SK-N-SH treated with all-trans-retinoic acid at 6 μM for 48 hours (cell line): ENCODE measurements around the gene DUSP16.

Experiments used
- ATAC-seq: fragments of 200-7000 bp; cut with Tn5 transposase; 3 replicates; pipeline ENCODE4 v1.9.1; 2020; ENCODE audit warnings: mild to moderate bottlenecking, moderate library complexity
- CSDC2 ChIP-seq: fragments of 250-450 bp; sonication (Bioruptor Pico); IDR thresholded peaks from 2 replicates; pipeline ENCODE4 v1.5.0; 2020; ENCODE audit warnings: mild to moderate bottlenecking, moderate library complexity
- ESRRG ChIP-seq: fragments of 250-450 bp; sonication (Bioruptor Pico); IDR thresholded peaks from 2 replicates; pipeline ENCODE4 v1.6.1; 2021; ENCODE audit warnings: mild to moderate bottlenecking
- GLIS3 ChIP-seq: fragments of 250-450 bp; sonication (Bioruptor Pico); IDR thresholded peaks from 2 replicates; pipeline ENCODE4 v1.5.0; 2020; ENCODE audit warnings: mild to moderate bottlenecking, moderate library complexity
- ISL1 ChIP-seq: fragments of 250-450 bp; sonication (Bioruptor Pico); IDR thresholded peaks from 2 replicates; pipeline ENCODE4 v2.1.2; 2022; ENCODE audit warnings: mild to moderate bottlenecking, moderate library complexity
- OSR1 ChIP-seq: fragments of 250-450 bp; sonication (Bioruptor Pico); IDR thresholded peaks from 2 replicates; pipeline ENCODE4 v1.8.0; 2022; ENCODE audit warnings: moderate library complexity, mild to moderate bottlenecking, inconsistent platforms
- RARB ChIP-seq: fragments of 250-450 bp; sonication (Bioruptor Pico); IDR thresholded peaks from 2 replicates; pipeline ENCODE4 v1.8.0; 2021; ENCODE audit warnings: mild to moderate bottlenecking, moderate library complexity
- SNAI2 ChIP-seq: fragments of 250-450 bp; sonication (Bioruptor Pico); IDR thresholded peaks from 2 replicates; pipeline ENCODE4 v1.5.0; 2020; ENCODE audit warnings: mild to moderate bottlenecking, moderate library complexity
- TCF4 ChIP-seq: fragments of 250-450 bp; sonication (Bioruptor Pico); IDR thresholded peaks from 2 replicates; pipeline ENCODE4 v1.8.0; 2021; ENCODE audit warnings: mild to moderate bottlenecking, moderate library complexity, borderline replicate concordance
- ZC3H10 ChIP-seq: fragments of 250-450 bp; sonication (Bioruptor Pico); IDR thresholded peaks from 2 replicates; pipeline ENCODE4 v1.5.1; 2021; ENCODE audit warnings: mild to moderate bottlenecking, moderate library complexity
- ZFP3 ChIP-seq: fragments of 250-450 bp; sonication (Bioruptor Pico); IDR thresholded peaks from 2 replicates; pipeline ENCODE4 v1.5.0; 2020; ENCODE audit warnings: mild to moderate bottlenecking, moderate library complexity
- ZFP30 ChIP-seq: fragments of 450-650 bp; formaldehyde crosslinking; IDR thresholded peaks from 2 replicates; pipeline ENCODE4 v1.5.0; 2022; ENCODE audit warnings: mild to moderate bottlenecking, moderate library complexity
- ZNF565 ChIP-seq: fragments of 450-650 bp; formaldehyde crosslinking; conservative IDR thresholded peaks from 2 replicates; pipeline ENCODE4 v1.5.0; 2020; ENCODE audit warnings: low read depth, mild to moderate bottlenecking, moderate library complexity
- ZNF70 ChIP-seq: fragments of 450-650 bp; formaldehyde crosslinking; IDR thresholded peaks from 2 replicates; pipeline ENCODE4 v1.5.0; 2020; ENCODE audit warnings: mild to moderate bottlenecking, moderate library complexity
- ZNF8 ChIP-seq: fragments of 450-650 bp; formaldehyde crosslinking; IDR thresholded peaks from 2 replicates; pipeline ENCODE4 v1.5.0; 2020; ENCODE audit warnings: mild to moderate bottlenecking, moderate library complexity
- TF ChIP-seq, protein P1 (sequence below): fragments of 250-450 bp; sonication (Bioruptor Pico); IDR thresholded peaks from 2 replicates; pipeline ENCODE4 v1.5.1; 2021; ENCODE audit warnings: mild to moderate bottlenecking, moderate library complexity
- TF ChIP-seq, protein P2 (sequence below): fragments of 250-450 bp; sonication (Bioruptor Pico); IDR thresholded peaks from 2 replicates; pipeline ENCODE4 v1.5.0; 2020; ENCODE audit warnings: mild to moderate bottlenecking, moderate library complexity
- TF ChIP-seq, protein P3 (sequence below): fragments of 250-450 bp; sonication (Bioruptor Pico); IDR thresholded peaks from 2 replicates; pipeline ENCODE4 v1.5.1; 2020; ENCODE audit warnings: low read depth, mild to moderate bottlenecking, moderate library complexity
- TF ChIP-seq, protein P4 (sequence below): fragments of 250-450 bp; sonication (Bioruptor Pico); IDR thresholded peaks from 2 replicates; pipeline ENCODE4 v1.8.0; 2020; ENCODE audit warnings: mild to moderate bottlenecking, moderate library complexity, borderline replicate concordance

The DUSP16 gene

DNA sequence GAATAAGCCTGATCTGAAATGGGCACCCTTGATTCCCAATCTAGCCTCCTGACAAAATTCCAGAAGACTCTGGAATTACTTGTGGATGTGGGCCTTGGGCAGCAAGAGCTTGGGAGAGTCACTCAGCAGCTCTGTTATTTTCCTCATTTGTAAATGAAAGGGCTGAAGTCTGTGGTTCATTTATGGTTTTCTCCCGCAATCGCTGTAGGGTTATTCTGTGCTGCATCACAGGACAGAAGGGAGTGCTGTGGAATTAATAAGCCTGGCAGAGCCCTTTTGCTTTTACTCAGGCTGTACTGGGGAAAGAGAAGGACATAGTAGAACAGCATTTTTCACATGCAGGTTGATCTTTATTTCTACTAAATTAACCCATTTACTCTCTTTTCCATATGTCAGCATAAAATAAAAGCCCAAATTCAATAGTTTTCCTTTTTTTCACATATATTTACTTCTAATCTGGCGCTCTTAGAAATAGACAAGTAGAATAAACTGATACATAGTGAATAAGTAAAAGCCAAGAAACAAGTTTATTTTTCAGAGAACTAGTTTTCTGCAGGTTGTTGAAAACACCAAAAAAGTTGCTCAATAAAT lies 49.2 kb downstream of the DUSP16 start (continued):
- no peak for TF ChIP-seq TCF4 (CRISPR knock-in tag)

DNA sequence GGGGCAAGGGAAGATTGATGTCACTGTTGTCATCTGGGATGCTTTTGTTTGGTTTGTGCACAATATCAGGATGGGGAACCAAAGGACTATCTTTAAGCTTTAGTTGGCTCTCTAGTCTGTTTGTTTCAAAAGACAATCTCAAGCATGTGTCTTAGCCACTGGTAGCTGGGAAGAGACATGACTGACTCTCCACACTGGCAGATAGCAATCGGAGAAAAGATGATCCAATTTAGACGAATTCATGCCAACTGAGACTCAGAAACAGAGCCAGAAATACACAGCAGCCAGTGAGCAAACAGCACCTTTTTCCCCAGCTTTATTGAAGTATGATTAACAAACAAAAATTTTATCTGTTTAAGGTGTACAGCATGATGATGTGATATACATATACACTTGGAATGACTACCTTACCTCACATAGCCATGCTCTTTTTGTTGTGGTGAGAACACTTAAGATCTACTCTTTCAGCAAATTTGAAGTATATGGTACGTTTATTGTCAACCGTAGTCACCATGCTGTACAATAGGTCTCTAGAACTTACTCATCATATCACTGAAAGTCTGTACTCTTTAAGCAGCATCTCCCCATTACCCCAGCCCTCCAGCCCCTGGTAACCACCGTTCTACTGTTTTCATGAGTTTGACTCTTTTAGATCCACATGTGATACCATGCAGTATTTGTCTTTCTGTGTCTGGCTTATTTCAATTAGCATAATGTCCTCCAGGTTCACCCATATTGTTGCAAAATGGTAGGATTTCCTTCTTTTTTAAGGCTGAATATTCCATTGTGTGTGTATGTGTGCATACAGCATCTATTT lies 50.6 kb downstream of the DUSP16 start:
- peak; percentile 45 for ATAC-seq
- TF ChIP-seq, protein P1, sequence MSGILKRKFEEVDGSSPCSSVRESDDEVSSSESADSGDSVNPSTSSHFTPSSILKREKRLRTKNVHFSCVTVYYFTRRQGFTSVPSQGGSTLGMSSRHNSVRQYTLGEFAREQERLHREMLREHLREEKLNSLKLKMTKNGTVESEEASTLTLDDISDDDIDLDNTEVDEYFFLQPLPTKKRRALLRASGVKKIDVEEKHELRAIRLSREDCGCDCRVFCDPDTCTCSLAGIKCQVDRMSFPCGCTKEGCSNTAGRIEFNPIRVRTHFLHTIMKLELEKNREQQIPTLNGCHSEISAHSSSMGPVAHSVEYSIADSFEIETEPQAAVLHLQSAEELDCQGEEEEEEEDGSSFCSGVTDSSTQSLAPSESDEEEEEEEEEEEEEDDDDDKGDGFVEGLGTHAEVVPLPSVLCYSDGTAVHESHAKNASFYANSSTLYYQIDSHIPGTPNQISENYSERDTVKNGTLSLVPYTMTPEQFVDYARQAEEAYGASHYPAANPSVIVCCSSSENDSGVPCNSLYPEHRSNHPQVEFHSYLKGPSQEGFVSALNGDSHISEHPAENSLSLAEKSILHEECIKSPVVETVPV (CRISPR knock-in tag) = no peak
- 0 out of 2 replicates have a peak, but pooled peaks have one; percentile 30 for TF ChIP-seq ZNF70 (CRISPR knock-in tag)
- no peak for TF ChIP-seq SNAI2
- TF ChIP-seq ISL1 = no peak
- TF ChIP-seq, protein P2, sequence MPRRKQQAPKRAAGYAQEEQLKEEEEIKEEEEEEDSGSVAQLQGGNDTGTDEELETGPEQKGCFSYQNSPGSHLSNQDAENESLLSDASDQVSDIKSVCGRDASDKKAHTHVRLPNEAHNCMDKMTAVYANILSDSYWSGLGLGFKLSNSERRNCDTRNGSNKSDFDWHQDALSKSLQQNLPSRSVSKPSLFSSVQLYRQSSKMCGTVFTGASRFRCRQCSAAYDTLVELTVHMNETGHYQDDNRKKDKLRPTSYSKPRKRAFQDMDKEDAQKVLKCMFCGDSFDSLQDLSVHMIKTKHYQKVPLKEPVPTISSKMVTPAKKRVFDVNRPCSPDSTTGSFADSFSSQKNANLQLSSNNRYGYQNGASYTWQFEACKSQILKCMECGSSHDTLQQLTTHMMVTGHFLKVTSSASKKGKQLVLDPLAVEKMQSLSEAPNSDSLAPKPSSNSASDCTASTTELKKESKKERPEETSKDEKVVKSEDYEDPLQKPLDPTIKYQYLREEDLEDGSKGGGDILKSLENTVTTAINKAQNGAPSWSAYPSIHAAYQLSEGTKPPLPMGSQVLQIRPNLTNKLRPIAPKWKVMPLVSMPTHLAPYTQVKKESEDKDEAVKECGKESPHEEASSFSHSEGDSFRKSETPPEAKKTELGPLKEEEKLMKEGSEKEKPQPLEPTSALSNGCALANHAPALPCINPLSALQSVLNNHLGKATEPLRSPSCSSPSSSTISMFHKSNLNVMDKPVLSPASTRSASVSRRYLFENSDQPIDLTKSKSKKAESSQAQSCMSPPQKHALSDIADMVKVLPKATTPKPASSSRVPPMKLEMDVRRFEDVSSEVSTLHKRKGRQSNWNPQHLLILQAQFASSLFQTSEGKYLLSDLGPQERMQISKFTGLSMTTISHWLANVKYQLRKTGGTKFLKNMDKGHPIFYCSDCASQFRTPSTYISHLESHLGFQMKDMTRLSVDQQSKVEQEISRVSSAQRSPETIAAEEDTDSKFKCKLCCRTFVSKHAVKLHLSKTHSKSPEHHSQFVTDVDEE = peak; percentile 83
- peak; percentile 92 for TF ChIP-seq TCF4 (CRISPR knock-in tag)
- TF ChIP-seq ZFP3 (CRISPR knock-in tag) = 0 out of 2 replicates have a peak, but pooled peaks have one; percentile 3
- no peak for TF ChIP-seq RARB (CRISPR knock-in tag)

DNA sequence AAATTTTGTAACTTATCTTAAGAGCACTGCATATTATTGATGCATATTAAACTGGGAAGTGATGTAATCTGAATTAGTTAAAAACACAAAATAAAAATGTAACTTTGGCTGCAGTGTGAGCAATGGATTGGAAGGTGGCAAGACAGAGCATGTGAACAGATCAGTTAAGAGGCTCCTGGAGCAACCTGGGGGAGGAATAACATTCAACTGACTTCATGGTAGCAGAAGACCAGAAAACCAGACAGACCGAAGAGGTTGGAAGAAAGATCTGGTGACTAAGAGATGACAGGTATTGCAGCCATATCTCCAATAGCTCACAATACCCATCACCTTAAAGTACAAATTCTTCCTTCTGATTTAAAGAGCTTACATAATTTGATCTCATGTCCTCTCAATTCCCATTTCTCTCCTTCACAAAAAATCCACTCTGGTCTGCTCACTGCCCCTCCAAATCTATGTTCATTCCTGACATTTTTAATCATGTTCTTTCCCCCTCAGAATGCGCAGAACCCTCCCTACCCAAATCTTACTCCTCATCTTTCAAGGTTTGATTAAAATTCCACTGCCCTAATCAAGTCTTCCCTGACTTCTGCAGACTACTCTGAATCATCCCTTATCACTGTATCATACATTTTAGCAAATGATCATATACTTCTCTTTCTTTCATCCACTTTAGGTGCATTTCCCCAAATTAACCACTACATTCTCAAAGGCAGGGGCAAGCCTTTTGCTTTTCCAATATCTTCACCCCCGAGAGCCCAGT lies 51.5 kb downstream of the DUSP16 start:
- TF ChIP-seq GLIS3 (CRISPR knock-in tag) = peak; percentile 65; the same call in 1 of the 2 replicates
- TF ChIP-seq, protein P3, sequence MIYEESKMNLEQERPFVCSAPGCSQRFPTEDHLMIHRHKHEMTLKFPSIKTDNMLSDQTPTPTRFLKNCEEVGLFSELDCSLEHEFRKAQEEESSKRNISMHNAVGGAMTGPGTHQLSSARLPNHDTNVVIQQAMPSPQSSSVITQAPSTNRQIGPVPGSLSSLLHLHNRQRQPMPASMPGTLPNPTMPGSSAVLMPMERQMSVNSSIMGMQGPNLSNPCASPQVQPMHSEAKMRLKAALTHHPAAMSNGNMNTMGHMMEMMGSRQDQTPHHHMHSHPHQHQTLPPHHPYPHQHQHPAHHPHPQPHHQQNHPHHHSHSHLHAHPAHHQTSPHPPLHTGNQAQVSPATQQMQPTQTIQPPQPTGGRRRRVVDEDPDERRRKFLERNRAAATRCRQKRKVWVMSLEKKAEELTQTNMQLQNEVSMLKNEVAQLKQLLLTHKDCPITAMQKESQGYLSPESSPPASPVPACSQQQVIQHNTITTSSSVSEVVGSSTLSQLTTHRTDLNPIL (CRISPR knock-in tag) = no peak
- TF ChIP-seq ZFP30 (CRISPR knock-in tag) = no peak
- no peak for TF ChIP-seq ZNF8 (CRISPR knock-in tag)
- peak; percentile 69; the same call in 1 of the 2 replicates for TF ChIP-seq ESRRG
- TF ChIP-seq ISL1 = peak; percentile 89
- 0 out of 2 replicates have a peak, but pooled peaks have one; percentile 65 for TF ChIP-seq ZFP3 (CRISPR knock-in tag)
- no peak for TF ChIP-seq OSR1 (CRISPR knock-in tag)
- no peak for TF ChIP-seq ZNF565 (CRISPR knock-in tag)
- TF ChIP-seq, protein P4, sequence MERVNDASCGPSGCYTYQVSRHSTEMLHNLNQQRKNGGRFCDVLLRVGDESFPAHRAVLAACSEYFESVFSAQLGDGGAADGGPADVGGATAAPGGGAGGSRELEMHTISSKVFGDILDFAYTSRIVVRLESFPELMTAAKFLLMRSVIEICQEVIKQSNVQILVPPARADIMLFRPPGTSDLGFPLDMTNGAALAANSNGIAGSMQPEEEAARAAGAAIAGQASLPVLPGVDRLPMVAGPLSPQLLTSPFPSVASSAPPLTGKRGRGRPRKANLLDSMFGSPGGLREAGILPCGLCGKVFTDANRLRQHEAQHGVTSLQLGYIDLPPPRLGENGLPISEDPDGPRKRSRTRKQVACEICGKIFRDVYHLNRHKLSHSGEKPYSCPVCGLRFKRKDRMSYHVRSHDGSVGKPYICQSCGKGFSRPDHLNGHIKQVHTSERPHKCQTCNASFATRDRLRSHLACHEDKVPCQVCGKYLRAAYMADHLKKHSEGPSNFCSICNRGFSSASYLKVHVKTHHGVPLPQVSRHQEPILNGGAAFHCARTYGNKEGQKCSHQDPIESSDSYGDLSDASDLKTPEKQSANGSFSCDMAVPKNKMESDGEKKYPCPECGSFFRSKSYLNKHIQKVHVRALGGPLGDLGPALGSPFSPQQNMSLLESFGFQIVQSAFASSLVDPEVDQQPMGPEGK (CRISPR knock-in tag) = peak; percentile 62; the same call in 1 of the 2 replicates
- no peak for TF ChIP-seq TCF4 (CRISPR knock-in tag)
- 0 out of 2 replicates have a peak, but pooled peaks have one; percentile 48 for TF ChIP-seq CSDC2 (CRISPR knock-in tag)
- TF ChIP-seq, protein P2 = 0 out of 2 replicates have a peak, but pooled peaks have one; percentile 28
- no peak for TF ChIP-seq ZC3H10
- ATAC-seq = peak; percentile 53
